HCT116 (cell line): ENCODE results near the gene PSORS1C2.

Source experiments
- EZH2 ChIP-seq: fragments of 200-600 bp; sonication (generic); IDR thresholded peaks from 2 replicates; pipeline ENCODE4 v1.6.1; 2017; ENCODE audit warnings: antibody characterized with exemption, mixed run types
- POLR2A ChIP-seq: IDR thresholded peaks from 2 replicates; pipeline ENCODE4 v1.7.0; 2011; ENCODE audit warnings: borderline replicate concordance; ENCODE audit not compliant: insufficient read depth, insufficient read length; ENCODE audit errors: extremely low read depth
- POLR2AphosphoS5 ChIP-seq: IDR thresholded peaks from 2 replicates; pipeline ENCODE4 v1.6.1; 2011; ENCODE audit warnings: mild to moderate bottlenecking, low read depth, low read length, moderate library complexity
- RAD21 ChIP-seq: IDR thresholded peaks from 2 replicates; pipeline ENCODE4 v1.6.1; 2012; ENCODE audit warnings: low read depth, mild to moderate bottlenecking
- YY1 ChIP-seq: IDR thresholded peaks from 2 replicates; pipeline ENCODE4 v1.6.1; 2011; ENCODE audit warnings: low read length, low read depth, moderate library complexity, mild to moderate bottlenecking; ENCODE audit not compliant: insufficient replicate concordance; ENCODE audit errors: extremely low read depth
- TF ChIP-seq, protein P1 (sequence below): IDR thresholded peaks from 2 replicates; pipeline ENCODE4 v1.6.1; 2011; ENCODE audit warnings: mild to moderate bottlenecking, low read length, moderate library complexity; ENCODE audit not compliant: insufficient replicate concordance; ENCODE audit errors: extremely low read depth
- TF ChIP-seq, protein P2 (sequence below), 3 experiments: fragments of 200-600 bp in 1 of 3; sonication (generic) in 1 of 3; IDR thresholded peaks in 2 of 3; conservative IDR thresholded peaks in 1 of 3; 2 replicates each; pipeline ENCODE4 v1.5.1; 2012 to 2017; ENCODE audit warnings: low read depth in 2 of 3, low read length in 2 of 3, antibody characterized with exemption in 1 of 3, borderline replicate concordance in 1 of 3, control low read depth in 1 of 3, mild to moderate bottlenecking in 1 of 3, mixed read lengths in 1 of 3, mixed run types in 1 of 3, moderate library complexity in 1 of 3; ENCODE audit not compliant: insufficient read depth in 1 of 3

DNA sequence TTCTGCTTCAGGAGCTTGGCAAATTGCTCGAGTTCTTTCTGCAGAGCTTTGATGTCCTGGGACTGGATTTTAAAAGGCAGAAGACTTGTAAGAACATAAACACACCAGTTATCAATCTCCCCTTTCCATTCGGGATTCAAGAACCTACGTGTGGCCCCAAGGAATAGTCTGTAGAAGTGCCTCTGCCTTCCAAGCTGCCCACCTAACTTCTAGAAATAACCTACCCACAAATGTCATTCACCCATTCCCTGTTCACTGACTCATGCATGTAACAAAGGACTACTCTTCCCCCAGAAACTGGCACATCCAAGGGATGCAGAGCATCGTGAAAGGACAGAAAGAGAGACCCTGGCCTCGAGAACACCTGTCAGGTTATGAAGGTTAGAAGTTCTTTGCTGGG is 27.1 kb upstream of the PSORS1C2 start:
- TF ChIP-seq, protein P1, sequence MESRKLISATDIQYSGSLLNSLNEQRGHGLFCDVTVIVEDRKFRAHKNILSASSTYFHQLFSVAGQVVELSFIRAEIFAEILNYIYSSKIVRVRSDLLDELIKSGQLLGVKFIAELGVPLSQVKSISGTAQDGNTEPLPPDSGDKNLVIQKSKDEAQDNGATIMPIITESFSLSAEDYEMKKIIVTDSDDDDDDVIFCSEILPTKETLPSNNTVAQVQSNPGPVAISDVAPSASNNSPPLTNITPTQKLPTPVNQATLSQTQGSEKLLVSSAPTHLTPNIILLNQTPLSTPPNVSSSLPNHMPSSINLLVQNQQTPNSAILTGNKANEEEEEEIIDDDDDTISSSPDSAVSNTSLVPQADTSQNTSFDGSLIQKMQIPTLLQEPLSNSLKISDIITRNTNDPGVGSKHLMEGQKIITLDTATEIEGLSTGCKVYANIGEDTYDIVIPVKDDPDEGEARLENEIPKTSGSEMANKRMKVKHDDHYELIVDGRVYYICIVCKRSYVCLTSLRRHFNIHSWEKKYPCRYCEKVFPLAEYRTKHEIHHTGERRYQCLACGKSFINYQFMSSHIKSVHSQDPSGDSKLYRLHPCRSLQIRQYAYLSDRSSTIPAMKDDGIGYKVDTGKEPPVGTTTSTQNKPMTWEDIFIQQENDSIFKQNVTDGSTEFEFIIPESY = no peak
- TF ChIP-seq POLR2AphosphoS5 (no peak), POLR2A (no peak), YY1 (no peak), RAD21 (no peak), EZH2 (no peak)
- TF ChIP-seq, protein P2, sequence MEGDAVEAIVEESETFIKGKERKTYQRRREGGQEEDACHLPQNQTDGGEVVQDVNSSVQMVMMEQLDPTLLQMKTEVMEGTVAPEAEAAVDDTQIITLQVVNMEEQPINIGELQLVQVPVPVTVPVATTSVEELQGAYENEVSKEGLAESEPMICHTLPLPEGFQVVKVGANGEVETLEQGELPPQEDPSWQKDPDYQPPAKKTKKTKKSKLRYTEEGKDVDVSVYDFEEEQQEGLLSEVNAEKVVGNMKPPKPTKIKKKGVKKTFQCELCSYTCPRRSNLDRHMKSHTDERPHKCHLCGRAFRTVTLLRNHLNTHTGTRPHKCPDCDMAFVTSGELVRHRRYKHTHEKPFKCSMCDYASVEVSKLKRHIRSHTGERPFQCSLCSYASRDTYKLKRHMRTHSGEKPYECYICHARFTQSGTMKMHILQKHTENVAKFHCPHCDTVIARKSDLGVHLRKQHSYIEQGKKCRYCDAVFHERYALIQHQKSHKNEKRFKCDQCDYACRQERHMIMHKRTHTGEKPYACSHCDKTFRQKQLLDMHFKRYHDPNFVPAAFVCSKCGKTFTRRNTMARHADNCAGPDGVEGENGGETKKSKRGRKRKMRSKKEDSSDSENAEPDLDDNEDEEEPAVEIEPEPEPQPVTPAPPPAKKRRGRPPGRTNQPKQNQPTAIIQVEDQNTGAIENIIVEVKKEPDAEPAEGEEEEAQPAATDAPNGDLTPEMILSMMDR (IDR thresholded peaks at IDR 0.05 in 2 of 3, conservative IDR thresholded peaks at IDR 0.05 in 1 of 3; ENCODE audit: borderline replicate concordance in 1 of 3, insufficient read depth in 1 of 3, low read depth in 2 of 3, low read length in 2 of 3) = no peak
